ENCODE measurements around the gene ANKLE1.

Gene ANKLE1

GRCh38 chr19:17305517-17306284 is 24.0 kb downstream of the ANKLE1 start, which contains the start of gene MRPL34:
Gene MRPL34, plus strand, starts transcription at chr19:17305872. Its CDS starts 21 bp downstream, at chr19:17305893.
- Mint-ChIP-seq H3K4me3 (peak within 1 kb of the TSS; percentile 93), H3K27ac (peak within 1 kb of the TSS; percentile 92), H3K36me3 (no peaks in the 10 kb centered on the region), H3K27me3 (no peaks in the 10 kb centered on the region), H3K4me1 (ENCODE audit: low read depth) (peaks cover 43% of the 10 kb centered on the region), H3K9me3 (ENCODE audit: low read depth) (no peaks in the 10 kb centered on the region)

GRCh38 chr19:17306285-17306714 is 24.6 kb downstream of the ANKLE1 start:
- Mint-ChIP-seq H3K36me3 (no peaks in the 10 kb centered on the region), H3K27ac (peak overlapping the region; percentile 92), H3K9me3 (ENCODE audit: low read depth) (no peaks in the 10 kb centered on the region), H3K4me3 (peak overlapping the region; percentile 93), H3K4me1 (ENCODE audit: low read depth) (peaks cover 45% of the 10 kb centered on the region), H3K27me3 (no peaks in the 10 kb centered on the region)

- Mint-ChIP-seq H3K27ac (peak overlapping the region; percentile 47), H3K27me3 (no peaks in the 10 kb centered on the region), H3K4me1 (ENCODE audit: low read depth) (peaks cover 43% of the 10 kb centered on the region), H3K4me3 (peak overlapping the region; percentile 93), H3K9me3 (ENCODE audit: low read depth) (no peaks in the 10 kb centered on the region), H3K36me3 (no peaks in the 10 kb centered on the region)
Observed at GRCh38 chr19:17307876-17308377, 26.2 kb downstream of the ANKLE1 start.

- no peaks in the 10 kb centered on the region for H3K36me3 Mint-ChIP-seq
- H3K9me3 Mint-ChIP-seq (ENCODE audit: low read depth), result no peaks in the 10 kb centered on the region
- H3K4me1 Mint-ChIP-seq (ENCODE audit: low read depth), result peaks cover 37% of the 10 kb centered on the region
- H3K4me3 Mint-ChIP-seq, result peak within 1 kb of the TSS; percentile 91
- H3K27me3 Mint-ChIP-seq, result no peaks in the 10 kb centered on the region
- peak within 1 kb of the TSS; percentile 85 for H3K27ac Mint-ChIP-seq
Observed at GRCh38 chr19:17309198-17309964, 27.7 kb downstream of the ANKLE1 start, which contains the start of gene DDA1. Gene DDA1, plus strand, starts transcription at chr19:17309563. Its CDS starts 92 bp downstream, at chr19:17309655.

GRCh38 chr19:17309965-17310461 is 28.3 kb downstream of the ANKLE1 start:
- peak overlapping the region; percentile 91 for H3K4me3 Mint-ChIP-seq
- no peaks in the 10 kb centered on the region for H3K27me3 Mint-ChIP-seq
- H3K36me3 Mint-ChIP-seq, result no peaks in the 10 kb centered on the region

GRCh38 chr19:17311455-17312188 is 29.9 kb downstream of the ANKLE1 start:
- H3K9me3 Mint-ChIP-seq (ENCODE audit: low read depth), result no peaks in the 10 kb centered on the region
- peak overlapping the region; percentile 56 for H3K4me3 Mint-ChIP-seq
- H3K4me1 Mint-ChIP-seq (ENCODE audit: low read depth), result peaks cover 27% of the 10 kb centered on the region
- no peaks in the 10 kb centered on the region for H3K36me3 Mint-ChIP-seq
- H3K27ac Mint-ChIP-seq, result no peak overlapping the region
- no peaks in the 10 kb centered on the region for H3K27me3 Mint-ChIP-seq

More at GRCh38 chr19:17309965-17310461, 28.3 kb downstream of the ANKLE1 start:
- Mint-ChIP-seq H3K4me1 (ENCODE audit: low read depth) (peaks cover 33% of the 10 kb centered on the region), H3K9me3 (ENCODE audit: low read depth) (no peaks in the 10 kb centered on the region), H3K27ac (peak overlapping the region; percentile 85)

- Mint-ChIP-seq H3K36me3 (no peaks in the 10 kb centered on the region), H3K27ac (no peak overlapping the region), H3K4me1 (ENCODE audit: low read depth) (peaks cover 26% of the 10 kb centered on the region), H3K9me3 (ENCODE audit: low read depth) (no peaks in the 10 kb centered on the region), H3K27me3 (no peaks in the 10 kb centered on the region), H3K4me3 (no peak overlapping the region)
Observed at GRCh38 chr19:17312189-17313113, 30.8 kb downstream of the ANKLE1 start.

- Mint-ChIP-seq H3K36me3 (no peaks in the 10 kb centered on the region), H3K27ac (no peak overlapping the region), H3K4me1 (ENCODE audit: low read depth) (peaks cover 17% of the 10 kb centered on the region), H3K9me3 (ENCODE audit: low read depth) (no peaks in the 10 kb centered on the region), H3K4me3 (no peak overlapping the region), H3K27me3 (no peaks in the 10 kb centered on the region)
Observed at GRCh38 chr19:17314007-17314593, 32.4 kb downstream of the ANKLE1 start.

GRCh38 chr19:17318966-17319365 is 37.3 kb downstream of the ANKLE1 start:
- H3K27ac Mint-ChIP-seq, result no peak overlapping the region
- H3K4me3 Mint-ChIP-seq, result no peak overlapping the region
- H3K4me1 Mint-ChIP-seq (ENCODE audit: low read depth), result peaks cover 1% of the 10 kb centered on the region
- no peaks in the 10 kb centered on the region for H3K36me3 Mint-ChIP-seq
- H3K9me3 Mint-ChIP-seq (ENCODE audit: low read depth), result no peaks in the 10 kb centered on the region
- no peaks in the 10 kb centered on the region for H3K27me3 Mint-ChIP-seq

- no peak overlapping the region for H3K4me3 Mint-ChIP-seq
- peaks cover 1% of the 10 kb centered on the region for H3K4me1 Mint-ChIP-seq (ENCODE audit: low read depth)
- H3K27me3 Mint-ChIP-seq, result no peaks in the 10 kb centered on the region
- no peaks in the 10 kb centered on the region for H3K36me3 Mint-ChIP-seq
- H3K9me3 Mint-ChIP-seq (ENCODE audit: low read depth), result no peaks in the 10 kb centered on the region
- no peak overlapping the region for H3K27ac Mint-ChIP-seq
Observed at GRCh38 chr19:17319473-17320238, 38.0 kb downstream of the ANKLE1 start.

GRCh38 chr19:17320435-17320834 is 38.7 kb downstream of the ANKLE1 start:
- Mint-ChIP-seq H3K36me3 (no peaks in the 10 kb centered on the region), H3K27me3 (no peaks in the 10 kb centered on the region), H3K9me3 (ENCODE audit: low read depth) (no peaks in the 10 kb centered on the region), H3K27ac (no peak overlapping the region), H3K4me3 (no peak overlapping the region), H3K4me1 (ENCODE audit: low read depth) (peaks cover 1% of the 10 kb centered on the region)

GRCh38 chr19:17321655-17322489 is 40.2 kb downstream of the ANKLE1 start:
- no peak overlapping the region for H3K27ac Mint-ChIP-seq
- peaks cover 1% of the 10 kb centered on the region for H3K4me1 Mint-ChIP-seq (ENCODE audit: low read depth)
- no peaks in the 10 kb centered on the region for H3K36me3 Mint-ChIP-seq
- no peaks in the 10 kb centered on the region for H3K27me3 Mint-ChIP-seq
- no peak overlapping the region for H3K4me3 Mint-ChIP-seq
- H3K9me3 Mint-ChIP-seq (ENCODE audit: low read depth), result no peaks in the 10 kb centered on the region

Data from activated naive CD8-positive, alpha-beta T cell (primary cell).